NCI-H2196 treated with DMSO at 0.1 percent for 48 hours (cell line): ENCODE measurements around the gene AP3B1.

ENCODE experiments used
- DNase-seq: peaks from one replicate; lab custom pipeline; 2025; ENCODE audit not compliant: unreplicated experiment; lab: John Stamatoyannopoulos, UW

AP3B1 gene

DNA sequence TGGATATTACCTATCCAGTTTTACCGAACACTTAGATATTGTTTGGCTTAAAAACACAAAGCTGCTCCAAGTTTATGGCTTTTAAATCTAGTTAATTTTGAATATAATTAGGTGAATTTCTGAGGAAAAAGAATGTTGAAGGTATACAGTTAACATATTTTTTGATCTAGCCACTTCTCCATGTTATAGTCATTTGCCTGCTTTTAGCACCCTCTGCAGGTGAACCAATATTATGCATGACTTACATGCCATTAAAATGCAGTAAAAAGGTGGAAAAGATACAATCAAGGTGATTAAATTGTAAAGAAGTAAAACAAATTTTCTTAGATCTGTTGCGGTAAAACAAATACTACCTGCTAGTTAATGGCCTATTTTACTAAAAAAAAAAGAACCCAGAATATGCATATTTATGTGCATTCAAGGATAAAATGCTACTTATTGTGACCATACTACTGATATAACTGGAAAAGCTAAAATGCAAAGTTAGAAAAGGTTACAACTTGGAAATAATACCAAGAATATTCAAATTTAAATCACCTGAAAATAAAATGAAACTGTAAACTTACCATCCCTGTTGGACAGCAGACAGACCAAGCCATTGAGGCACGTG lies 132.1 kb downstream of the AP3B1 start:
- DNase-seq: no peak

DNA sequence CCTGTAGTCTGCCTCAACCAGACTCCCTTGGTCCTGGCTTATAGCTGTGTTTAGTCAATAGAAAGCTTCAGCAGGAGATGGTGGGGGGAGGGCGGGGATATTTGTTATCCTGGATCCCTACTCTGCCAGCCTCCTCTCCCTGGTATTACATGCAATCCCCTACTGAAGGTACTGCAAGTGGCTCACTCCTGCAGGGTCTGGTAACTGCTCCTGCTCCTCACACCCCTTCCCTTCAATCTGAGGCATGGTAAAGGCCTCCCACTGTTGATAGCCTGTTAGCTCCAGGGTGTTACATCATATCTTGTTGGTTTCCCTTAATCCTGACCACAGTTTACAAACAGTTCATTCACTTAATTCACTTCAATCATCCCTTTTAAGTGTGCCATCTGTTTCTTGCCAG lies 137.5 kb downstream of the AP3B1 start:
- no peak for DNase-seq

DNA sequence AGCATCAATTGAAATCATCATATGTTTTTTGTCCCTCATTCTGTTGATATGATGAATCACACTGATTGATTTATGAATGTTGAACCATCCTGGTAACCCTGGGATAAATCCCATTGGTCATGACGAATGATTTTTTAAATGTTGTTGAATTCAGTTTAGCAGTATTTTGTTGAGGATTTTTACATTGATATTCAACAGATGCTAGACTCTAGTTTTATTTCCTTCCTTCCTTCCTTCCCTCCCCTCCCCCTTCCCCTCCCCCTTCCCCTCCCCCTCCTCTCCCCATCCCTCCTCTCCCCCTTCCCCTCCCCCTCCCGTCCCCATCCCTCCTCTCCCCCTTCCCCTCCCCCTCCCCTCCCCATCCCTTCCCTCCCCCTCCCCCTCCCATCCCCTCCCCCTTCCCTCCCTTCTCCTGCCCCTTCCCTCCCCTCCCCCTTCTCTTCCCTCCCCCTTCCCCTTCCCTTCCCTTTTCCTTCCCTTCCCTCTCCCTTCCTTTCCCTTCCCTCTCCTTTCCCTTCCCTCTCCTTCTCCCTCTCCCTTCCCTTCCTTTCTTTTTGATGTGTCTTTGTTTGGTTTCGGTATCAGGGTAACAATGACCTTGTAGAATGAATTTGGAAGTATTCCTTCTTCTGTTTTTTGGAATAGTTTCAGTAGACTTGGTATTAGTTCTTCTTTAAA lies 142.8 kb downstream of the AP3B1 start:
- DNase-seq: no peak

DNA sequence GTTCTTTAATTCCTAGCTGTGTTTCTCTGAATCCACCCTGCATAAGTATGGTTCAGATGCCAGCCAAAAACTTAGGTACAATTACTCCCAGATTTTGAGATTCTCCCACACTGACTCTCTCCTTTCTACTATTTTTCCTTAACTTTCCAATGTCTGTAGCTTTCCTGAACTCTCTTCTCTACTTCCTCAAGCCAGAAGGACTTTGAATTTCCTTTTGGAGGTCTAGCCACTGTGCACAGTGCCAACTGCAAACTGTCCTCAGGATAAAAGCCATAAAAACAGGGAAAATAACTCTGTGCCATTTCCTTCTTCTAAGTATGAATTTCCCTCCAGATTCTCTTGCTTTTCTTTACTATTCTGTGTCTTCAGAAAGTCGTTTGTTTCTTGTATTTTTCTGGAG lies 157.2 kb downstream of the AP3B1 start:
- DNase-seq: no peak

DNA sequence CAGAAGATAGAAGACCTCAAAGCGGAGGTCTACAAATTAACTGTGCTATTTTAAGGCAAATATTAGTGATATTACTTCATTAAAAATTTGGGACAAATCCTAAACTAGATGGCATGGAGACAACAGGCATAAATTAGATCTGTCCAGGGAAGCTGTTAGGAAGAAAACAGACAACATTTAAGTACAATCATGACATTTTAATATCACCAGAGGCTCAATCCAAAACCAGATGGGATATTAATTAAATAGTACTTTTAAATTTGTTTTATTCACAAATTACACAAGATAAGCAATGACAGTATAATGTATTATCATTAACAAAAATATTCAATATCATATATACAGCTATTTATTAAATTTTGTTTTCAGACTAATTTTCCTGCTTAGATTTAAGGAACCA lies 161.1 kb downstream of the AP3B1 start:
- no peak for DNase-seq

DNA sequence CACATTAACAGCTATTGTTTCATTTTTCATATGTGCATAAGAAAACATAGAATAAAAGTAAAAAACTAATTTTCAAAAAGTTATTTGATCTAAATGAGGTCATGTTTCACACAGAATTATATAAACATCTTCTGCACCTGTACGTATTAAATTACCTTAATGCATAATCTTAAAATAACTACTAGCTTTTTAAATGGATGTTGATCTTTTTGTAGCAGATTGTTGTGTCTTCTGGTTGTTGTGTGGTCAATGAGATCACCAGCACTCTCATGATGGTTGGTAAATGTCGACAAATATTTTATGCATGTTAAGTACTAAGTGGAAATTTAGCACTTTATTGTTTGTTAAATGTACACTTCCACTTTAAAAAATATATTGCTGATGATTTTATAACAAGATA lies 162.0 kb downstream of the AP3B1 start:
- DNase-seq: no peak

DNA sequence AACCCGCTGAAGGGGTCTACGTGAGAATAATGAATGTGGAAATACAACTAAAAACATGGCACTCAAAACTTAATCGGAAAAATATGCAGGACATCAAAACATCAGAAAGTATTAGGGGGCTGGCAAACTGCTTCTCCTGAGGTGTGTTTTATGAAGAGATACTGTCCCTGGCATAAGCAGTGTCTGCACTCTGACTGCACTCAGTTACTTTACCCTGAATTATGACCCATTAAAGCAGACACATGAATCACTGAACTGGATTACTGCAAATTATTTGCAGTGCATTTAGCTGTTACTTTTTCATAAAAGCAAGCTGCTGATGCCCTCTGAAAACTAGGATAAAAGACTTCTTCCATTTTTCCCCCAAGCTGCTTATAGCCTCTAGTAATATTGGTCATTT lies 164.9 kb downstream of the AP3B1 start:
- DNase-seq: no peak

DNA sequence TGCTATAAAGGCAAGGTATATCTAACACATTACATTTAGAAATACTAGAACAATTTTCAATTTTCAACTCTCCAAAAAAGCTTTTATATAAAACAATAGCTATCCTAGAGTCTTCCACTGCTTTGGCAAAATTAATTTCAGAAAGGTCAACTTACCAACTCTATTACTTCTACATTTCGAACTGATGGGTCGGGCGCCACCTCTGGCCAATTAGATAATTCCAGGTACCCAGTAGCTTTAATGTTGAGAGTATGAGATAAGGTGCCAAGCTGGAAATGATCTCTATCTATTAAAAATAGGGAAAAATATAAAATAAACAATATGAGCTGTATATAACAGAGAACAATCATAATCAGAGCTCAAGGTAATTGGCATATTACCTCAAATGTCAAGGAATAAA lies 166.6 kb downstream of the AP3B1 start:
- no peak for DNase-seq

DNA sequence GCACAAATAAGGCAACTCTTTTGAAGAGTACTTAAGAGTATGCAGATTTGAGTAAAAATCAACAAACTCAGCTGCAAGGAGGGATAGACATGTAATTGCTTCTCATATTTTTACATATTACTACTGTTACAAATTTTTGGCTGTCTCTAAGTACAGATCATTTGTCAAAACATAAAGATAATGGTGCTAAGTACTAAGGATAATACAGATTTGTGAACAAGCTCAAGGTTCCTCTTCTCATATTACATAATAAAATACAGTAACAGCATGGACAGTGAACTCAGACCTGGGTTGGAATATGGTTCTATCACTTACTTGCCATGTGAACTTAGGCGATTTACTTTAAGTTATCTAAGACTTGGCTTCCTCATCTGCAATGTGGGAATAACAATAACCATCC lies 168.0 kb downstream of the AP3B1 start:
- DNase-seq: no peak

DNA sequence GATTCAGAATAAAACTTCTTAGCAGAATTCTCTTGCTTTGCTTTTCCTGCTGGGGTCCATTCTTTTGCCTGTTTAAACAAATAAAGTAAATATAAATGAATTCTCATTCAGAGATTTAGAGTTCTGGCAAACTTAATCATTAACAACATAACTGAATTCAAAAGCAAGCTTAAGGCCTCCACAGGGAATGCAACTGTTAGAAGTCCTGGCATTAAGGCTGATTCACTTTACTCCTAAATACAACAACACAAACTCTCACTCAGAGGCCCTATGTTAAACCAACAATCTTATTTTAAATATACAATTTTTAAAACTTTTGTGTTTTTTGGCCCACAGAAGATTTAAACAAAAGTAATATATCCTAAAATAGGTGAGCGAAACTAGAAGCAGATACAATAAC lies 178.3 kb downstream of the AP3B1 start:
- no peak for DNase-seq

DNA sequence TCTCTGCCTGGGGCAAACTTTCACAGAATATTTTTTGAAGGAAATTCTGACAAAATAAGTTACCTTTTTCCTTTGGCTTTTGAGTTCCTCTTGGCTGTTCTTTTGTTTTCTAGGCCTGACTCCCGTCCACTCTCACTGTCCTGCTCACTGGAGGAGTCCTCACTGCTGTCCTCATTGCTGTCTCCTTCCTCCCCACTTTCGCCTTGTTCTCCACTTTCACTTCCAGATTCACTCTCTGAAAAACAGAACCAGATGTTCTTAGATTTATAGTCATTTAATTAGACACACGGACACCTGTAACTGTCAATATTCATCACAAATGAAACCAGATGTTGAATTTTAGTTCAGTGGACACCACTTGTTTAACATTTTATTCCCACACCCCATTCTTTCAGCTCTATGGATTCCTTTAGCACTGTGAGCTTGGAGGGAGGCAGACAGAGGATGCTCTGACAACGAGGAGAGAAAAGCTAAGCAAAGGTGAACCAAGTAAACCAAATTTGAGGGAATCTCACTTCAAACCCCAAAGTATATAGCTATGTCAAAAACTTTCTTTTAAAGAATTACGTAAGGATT lies 180.7 kb downstream of the AP3B1 start:
- no peak for DNase-seq

DNA sequence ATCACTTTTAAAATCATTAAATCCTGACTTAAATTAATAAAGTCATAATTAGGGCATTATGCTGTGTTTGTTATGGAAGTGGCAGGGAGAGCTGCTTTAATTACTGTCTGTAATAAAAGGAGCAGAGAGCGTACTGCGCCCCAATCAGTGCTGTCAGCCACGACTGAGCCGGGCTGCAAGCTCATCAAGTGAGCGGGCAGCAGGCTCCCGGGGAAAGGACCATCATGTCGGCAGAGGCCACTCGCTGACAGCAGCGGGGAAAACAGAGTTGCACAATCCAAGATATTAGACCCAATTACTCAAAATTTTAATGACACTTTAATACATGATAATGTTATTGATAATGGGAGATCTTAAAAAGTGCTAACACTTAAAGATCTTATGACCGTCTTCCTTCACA lies 181.6 kb downstream of the AP3B1 start:
- DNase-seq: no peak

DNA sequence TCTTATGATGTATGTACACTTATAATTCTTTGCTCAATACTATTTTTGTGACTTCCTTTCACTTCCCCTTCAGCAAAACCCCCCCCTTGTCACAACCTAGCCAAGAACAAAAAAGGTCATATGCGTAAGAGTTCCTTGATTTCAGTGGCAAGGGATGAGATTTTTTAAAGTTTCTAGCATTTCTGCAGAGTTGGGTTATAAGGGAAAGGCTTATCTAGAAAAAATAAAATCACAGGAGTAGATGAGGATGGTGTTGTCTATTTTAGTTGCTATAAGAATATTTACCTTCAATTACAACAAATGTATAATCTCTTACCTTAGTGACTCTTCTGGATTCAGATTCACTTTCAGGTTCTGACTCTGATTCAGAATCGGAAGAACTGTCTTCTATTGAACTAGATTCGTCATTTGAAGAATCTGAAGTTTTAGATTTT lies 184.6 kb downstream of the AP3B1 start:
- no peak for DNase-seq

DNA sequence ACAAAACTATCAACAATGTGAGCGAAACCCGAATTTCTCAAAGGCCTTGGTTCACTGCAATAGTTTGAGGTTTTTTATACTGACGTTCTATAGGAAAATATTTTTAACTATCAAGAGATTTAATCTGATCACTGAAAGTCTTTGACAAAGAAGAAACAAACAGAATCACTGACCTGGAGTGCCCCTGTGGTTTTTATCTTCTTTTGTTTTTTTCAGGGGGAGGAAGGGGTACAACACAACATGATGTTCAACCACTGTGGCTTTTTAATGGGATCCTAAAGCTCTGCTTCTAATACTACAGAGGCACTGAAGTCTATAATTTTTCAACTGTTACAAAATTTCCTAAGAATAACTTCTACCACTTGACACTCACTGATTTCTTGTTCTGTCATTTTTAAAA lies 185.9 kb downstream of the AP3B1 start:
- no peak for DNase-seq

DNA sequence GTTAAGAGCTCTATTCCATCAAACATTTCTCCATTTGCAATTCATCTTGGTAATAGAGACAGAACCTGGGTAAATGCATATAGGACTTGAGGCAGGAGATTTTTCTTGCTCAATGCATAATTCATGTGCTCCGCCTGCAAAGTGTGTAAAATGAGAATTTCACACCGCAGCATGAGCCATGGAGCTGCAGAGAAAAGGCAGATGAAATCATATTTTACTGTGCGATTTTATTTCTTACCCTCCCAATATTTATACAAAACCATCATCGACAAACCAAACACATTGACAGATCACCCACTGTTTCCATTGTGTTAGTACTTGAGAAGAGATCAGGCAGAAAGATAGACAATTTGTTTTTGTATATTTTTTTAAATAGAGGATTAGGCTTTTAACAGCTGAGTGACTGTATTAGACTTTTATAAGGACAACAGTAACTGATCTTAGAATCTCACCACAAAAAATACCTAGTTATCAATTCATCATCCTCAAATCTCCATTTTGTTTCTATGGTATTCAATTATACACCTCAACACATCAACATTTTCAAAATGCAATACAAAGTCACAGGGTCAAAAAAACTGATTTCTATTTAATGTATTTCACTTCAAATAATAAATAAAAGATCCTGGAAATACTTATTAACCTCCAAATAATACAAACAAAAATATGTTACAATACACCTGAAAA lies 191.1 kb downstream of the AP3B1 start:
- DNase-seq: no peak

DNA sequence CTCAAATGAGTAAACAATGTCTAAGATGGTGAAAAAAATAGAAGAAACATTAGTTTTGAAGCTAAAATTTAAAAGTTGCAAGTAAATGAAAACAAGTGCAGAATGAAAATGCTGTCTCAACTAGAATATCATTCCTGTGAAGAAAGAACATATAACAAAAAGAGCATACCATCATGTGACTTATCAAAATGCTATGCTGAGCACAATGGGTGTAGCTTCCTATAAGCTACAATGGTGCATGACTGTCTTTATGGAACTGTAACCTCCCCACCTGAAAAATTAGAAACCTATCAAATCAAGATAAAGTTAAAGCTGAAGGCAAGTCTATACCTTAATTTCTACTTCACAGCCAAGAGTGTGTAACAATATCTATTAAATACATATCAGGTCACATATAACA lies 192.0 kb downstream of the AP3B1 start:
- DNase-seq: no peak

DNA sequence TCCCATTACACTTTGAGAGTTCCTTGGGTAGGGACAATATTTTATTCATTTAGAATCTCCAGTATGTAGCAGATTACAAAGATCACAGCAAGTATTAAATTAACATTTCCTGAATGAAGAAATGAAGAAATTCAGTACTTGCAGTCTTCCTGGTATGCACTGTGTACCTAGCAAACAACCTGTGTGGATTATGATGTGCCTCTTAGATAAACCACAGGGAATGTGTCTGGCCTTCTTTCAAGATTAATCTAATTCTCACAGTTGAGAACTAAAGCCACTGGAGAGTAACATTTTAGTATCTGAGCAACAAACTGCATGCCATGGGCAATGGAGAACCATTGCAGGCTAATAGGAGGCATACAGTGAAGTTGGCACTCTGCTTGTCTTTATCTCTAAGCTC lies 199.4 kb downstream of the AP3B1 start:
- no peak for DNase-seq

DNA sequence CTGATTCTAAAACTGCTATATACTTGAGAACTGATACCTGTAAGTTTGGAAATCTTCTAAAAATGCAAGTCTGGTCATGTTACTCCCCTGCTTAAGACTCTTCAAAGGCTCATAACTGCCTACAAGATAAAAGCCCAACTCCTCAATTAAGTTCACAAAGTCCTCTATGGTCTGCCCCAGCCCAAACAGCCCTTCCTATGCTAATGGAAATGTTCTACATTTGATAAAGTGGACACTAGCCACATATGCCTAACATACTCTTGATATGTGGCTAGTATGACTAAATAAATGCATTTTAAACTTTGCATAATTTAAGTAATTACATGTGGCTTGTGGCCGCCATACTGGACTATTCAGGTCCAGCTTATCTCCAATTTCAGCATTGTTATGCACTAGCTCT lies 204.5 kb downstream of the AP3B1 start:
- DNase-seq: no peak

DNA sequence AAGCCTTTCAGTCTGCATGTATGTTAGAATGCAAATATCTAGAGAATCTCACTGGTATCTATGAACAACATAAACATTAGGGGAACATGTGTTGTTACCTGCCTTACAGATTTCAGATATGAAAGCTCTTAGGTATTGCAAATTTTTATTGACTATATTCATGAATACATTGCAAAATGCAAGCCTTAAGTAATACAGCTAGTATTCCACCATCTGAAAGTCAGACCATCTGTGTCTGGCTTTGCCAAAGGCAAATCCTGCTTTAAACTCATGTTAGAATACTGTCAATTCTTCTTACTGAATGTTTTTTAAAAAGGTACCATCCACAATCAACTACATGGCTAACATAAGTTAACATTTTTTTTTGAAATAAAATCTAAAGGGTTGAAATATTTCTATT lies 215.6 kb downstream of the AP3B1 start:
- no peak for DNase-seq

DNA sequence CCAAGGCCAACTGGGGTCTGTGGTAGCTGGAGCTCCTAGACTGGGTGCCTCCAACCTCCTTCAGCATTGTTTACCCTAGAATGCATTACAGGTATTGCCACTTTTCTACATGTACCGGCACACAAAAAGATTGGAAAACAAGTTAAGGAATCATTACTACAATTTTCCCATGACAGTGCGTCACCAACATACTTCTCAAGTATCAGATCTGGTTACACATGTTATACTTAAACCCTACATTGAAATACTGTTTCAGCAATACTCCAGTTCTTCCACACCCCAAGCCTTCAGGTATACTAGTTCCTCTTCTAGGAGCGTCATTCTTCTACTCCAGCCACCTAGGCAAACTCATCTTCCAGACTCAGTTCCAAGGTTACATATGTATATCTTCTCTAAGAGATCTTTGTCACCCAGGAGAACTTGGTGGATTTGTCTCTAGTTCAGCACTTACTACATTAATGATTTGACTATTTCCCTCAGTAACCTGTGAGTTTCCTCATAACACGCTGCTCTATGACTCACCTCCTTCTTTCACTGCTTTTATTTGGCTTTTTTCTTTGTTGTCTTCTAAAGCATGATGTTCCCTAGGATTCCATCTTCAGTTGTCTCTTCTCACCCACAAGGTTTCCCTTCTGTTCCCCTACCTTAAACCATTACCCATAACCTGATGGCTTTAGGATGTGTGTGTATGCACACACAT lies 217.0 kb downstream of the AP3B1 start:
- DNase-seq: no peak

DNA sequence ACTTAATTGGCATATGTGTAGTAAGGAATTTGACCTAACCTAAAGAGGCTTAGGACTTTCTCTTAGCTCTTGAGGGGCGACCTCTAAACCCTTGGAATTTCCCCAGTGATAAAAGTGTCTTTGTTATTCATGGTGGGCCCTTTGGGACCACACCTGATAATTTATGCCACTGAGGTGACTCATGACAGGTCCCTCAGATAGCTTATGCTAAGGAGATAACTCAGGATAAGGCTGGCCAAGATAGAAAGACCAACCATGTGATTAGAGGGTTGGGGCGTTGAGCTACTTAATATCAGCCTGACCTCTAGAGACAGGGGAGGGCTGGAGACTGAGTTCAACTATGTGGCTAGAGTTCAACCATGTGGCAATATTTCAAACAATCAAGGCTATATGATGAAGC lies 218.1 kb downstream of the AP3B1 start:
- no peak for DNase-seq

DNA sequence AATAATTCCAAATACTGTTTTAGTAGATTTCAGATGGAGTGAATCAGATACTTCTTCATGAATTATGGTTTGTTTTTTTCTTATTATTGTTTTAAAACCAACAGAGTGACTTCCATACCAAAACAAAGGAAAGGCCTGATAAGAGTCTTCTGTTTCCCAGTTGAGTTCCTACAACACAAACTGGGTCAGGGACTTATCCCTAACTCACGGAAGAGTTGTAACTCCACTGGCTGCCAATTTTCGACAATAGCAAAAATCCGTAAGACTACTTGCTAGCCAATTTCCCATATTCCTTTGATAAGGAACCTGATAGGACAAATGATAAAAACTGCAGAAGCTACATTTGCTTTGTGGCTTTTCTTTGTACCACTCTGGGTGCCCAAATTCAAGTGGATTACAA lies 219.2 kb downstream of the AP3B1 start:
- no peak for DNase-seq
